AG09319 (cell line): Measurements from ENCODE around the gene NEDD8.

Experiments used
- DNase-seq: peaks from one replicate; pipeline ENCODE4 v3.0.0-alpha.2; 2010; ENCODE audit warnings: low read depth; ENCODE audit errors: extremely low read depth
- TF ChIP-seq, protein P1 (sequence below): IDR thresholded peaks from 2 replicates; pipeline ENCODE4 v1.5.1; 2011; ENCODE audit warnings: low read depth, mild to moderate bottlenecking, inconsistent platforms, low read length, moderate library complexity

Gene NEDD8

DNA sequence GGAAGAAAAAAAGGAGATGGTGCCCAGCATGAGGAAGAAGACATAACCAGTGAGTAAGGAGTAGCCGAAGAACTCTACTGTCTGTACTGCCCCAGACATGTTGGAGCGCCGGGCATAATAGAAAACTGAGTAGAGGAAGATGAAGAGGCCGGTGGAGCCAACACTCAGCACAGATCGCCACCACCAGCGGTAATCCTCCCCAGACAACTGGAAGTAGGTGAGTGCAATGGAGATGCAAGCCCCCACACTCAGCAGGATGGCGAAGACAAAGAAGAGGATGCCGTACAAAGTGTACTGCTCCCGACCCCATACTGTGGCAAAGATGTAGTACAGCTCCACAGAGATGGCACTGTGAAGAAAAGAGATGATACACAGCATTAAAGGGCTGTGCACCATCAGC, 42.7 kb downstream of the NEDD8 start:
- TF ChIP-seq, protein P1, sequence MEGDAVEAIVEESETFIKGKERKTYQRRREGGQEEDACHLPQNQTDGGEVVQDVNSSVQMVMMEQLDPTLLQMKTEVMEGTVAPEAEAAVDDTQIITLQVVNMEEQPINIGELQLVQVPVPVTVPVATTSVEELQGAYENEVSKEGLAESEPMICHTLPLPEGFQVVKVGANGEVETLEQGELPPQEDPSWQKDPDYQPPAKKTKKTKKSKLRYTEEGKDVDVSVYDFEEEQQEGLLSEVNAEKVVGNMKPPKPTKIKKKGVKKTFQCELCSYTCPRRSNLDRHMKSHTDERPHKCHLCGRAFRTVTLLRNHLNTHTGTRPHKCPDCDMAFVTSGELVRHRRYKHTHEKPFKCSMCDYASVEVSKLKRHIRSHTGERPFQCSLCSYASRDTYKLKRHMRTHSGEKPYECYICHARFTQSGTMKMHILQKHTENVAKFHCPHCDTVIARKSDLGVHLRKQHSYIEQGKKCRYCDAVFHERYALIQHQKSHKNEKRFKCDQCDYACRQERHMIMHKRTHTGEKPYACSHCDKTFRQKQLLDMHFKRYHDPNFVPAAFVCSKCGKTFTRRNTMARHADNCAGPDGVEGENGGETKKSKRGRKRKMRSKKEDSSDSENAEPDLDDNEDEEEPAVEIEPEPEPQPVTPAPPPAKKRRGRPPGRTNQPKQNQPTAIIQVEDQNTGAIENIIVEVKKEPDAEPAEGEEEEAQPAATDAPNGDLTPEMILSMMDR, result no peak
- no peak for DNase-seq

DNA sequence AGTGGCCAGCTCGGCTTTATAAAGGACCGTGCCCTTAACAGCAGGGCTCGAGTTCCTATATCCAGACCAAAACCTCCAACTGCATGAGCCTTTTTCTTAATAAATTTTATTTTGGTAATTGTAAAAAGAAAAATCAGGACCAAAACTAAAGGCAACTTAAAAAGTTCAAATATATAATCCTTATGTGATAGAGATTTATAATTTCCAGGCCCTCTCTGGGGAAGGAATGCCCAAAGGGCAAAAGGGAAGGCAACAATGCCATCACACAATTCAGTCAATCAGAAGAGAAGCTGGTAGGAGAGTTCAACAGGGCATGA, 43.1 kb downstream of the NEDD8 start:
- TF ChIP-seq, protein P1, result no peak

DNA sequence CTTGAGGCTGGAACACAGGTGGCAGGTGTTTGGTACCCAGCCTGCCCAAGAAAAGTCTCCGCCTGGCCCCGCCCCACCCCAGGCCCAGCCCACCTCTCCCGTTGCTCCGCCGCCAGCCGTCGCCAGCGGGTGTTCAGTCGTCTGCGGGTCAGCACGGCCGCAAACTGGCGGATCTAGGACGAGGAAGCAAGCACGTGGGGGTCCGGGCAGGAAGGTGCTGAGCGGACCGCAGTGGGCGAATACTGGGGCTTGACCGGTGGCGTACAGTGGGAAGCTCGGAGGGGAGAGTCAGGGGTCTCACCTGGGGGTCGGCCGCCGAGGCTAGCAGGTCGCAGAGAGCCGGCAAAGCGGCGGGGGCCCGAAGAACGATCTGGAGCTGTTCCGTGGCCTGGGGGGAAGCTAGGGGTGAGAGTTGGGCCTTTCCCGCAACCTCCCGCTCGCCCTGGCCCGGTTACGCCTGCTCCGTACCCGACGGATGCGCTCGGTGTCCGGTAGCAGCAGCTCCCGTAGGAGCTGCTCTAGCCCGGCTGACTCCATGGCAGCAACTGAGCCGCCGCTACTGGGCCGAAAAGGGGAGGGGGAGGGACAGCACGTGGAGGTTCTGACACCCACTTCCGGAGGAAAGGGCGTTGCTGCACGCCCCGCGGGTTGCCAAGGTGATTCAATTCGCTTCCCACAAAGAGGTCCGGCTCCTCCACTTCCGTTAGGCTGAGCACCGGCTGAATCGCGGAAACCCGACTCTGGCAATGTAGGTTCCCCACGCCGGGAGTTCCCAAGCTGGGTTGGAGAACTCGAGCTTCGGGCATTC, 43.7 kb downstream of the NEDD8 start, which contains the start of gene IPO4:
Gene IPO4 (minus strand): TSS at position 566 of the 808 bp plus-strand sequence. CDS start 29 bp downstream, at position 537.
- TF ChIP-seq, protein P1, result no peak
- peak; percentile 95 for DNase-seq

More for the DNA sequence above, 43.1 kb downstream of the NEDD8 start:
- no peak for DNase-seq

DNA sequence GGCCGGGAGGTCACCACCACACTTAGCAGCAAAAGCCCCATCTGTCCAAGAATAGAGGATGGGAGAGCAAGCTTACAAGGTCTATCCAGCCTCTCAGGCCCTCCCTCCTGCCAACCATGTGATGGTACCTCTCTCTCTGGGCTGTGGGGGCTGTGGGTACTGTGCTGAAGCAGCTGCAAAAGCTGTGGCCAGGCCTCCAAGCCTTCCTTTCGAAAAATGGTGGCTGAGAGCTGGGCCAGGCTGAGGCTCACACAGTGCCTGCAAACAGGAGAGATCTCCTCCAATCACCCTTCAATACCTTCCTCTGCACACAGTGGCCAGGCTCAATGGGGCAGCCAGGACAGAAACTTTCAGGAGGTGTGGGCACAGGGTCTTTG, 44.6 kb downstream of the NEDD8 start:
- no peak for DNase-seq

DNA sequence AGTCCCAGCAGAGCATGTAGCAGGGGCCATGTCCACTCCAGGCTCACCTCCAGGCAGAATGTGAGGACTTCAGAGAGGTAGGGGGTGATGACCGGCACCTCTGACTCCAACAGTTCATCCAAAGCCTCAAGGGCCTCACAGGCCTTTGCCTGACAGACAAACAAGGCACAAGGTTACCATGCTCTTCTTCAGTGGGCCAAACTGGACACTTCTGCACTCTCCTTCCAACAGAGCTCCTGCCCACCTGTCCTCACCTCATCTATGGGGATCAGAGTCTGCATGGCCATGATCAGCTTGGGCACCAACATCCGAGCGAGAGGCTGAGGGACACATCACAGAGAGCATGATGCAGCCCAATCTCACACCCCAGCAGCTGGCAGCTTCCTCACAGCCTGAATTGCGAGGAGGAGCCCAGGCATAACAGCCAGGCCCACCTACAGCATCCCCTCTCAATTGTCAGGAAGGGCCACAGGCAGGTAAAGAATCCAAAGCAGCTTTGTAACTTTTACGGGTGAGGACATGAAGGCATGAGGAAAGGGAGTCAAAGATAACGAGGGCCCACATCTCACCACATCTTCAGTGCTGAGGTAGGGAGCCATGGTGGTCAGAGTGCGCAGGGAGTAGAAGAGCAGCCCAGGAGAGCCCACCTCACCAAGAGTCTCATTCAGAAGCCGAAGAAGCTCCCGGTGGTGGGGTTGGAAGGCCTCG, 45.2 kb downstream of the NEDD8 start:
- DNase-seq, result no peak
- TF ChIP-seq, protein P1, result no peak

More for the DNA sequence above, 44.6 kb downstream of the NEDD8 start:
- TF ChIP-seq, protein P1, result no peak

DNA sequence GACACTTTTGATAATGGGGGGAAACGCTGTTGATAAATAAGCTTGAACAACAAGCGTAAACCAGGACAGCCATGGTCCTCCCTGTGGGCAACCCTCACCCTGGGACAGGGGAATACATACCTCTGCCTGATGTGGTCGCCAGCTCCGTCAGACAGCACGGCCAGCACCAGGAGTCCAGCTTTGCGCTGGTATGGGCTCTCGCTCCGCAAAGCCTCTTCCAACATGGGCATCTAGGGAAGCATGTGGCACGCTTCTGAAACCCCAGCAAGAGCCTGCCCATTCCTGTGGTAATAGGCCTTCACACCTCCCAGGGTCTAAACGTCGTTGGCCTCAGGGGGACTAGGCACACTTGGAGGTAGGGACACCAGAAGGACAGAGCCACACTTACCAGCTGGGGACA, 46.4 kb downstream of the NEDD8 start:
- no peak for DNase-seq
- TF ChIP-seq, protein P1, result no peak

DNA sequence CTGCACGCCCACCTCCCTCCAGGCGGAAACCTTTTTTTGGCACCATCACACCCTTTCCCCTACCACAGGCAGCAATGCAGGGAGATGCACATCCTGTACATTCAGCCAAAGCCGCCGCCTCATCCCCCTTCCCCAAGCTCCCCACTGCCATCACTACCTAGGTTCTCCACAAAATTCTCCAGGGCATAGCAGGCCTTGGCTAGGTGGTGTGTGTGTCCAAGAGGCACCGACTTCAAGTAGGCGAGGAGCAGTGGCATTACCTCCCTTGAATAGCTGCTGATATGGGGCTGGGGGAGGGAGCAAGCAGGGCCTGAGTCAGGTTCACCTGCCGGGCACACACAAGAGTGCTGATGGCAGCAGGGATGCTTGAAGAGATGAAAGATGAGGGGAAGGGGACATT, 47.1 kb downstream of the NEDD8 start:
- DNase-seq, result no peak
- TF ChIP-seq, protein P1, result no peak
